Glutamatergic neuron (in vitro differentiated cells): ENCODE measurements around the gene NDST1. TPM values are rescaled to one million over a fixed set of nuclear protein-coding genes. Genes with fewer than 3 reads are reported as not detected.

Source experiments
- DNase-seq: peaks from one replicate; pipeline ENCODE4 v3.0.0; 2022
- H3K27ac Mint-ChIP-seq: one replicate; pipeline ENCODE4 v1.8.0; 2020; ENCODE audit warnings: mild to moderate bottlenecking, mixed read lengths, inconsistent platforms; ENCODE audit not compliant: unreplicated experiment
- H3K27me3 Mint-ChIP-seq: one replicate; pipeline ENCODE4 v1.8.0; 2020; ENCODE audit warnings: mild to moderate bottlenecking, moderate library complexity, mixed read lengths, inconsistent platforms; ENCODE audit not compliant: unreplicated experiment
- H3K36me3 Mint-ChIP-seq: one replicate; pipeline ENCODE4 v1.8.0; 2020; ENCODE audit warnings: mild to moderate bottlenecking, mixed read lengths, inconsistent platforms; ENCODE audit not compliant: unreplicated experiment
- H3K4me1 Mint-ChIP-seq: one replicate; pipeline ENCODE4 v1.8.0; 2020; ENCODE audit warnings: mild to moderate bottlenecking, low read depth, mixed read lengths, inconsistent platforms; ENCODE audit not compliant: unreplicated experiment
- H3K4me3 Mint-ChIP-seq: one replicate; pipeline ENCODE4 v1.8.0; 2020; ENCODE audit warnings: mild to moderate bottlenecking, mixed read lengths, inconsistent platforms; ENCODE audit not compliant: unreplicated experiment
- H3K9me3 Mint-ChIP-seq: one replicate; pipeline ENCODE4 v1.8.0; 2020; ENCODE audit warnings: mild to moderate bottlenecking, moderate library complexity, mixed read lengths, inconsistent platforms; ENCODE audit not compliant: unreplicated experiment
- total RNA-seq: library from RNA; stranded (reverse); fragmentation: NEBNext Ultra II Directional; extraction: Animal tissue kit (Norgen Biotek cat#: 25700); gene quantifications from one replicate; pipeline ENCODE4 v1.2.1, GENCODE V29; 2021; ENCODE audit not compliant: unreplicated experiment
- TF ChIP-seq, protein P1 (sequence below): fragments of 200-600 bp; sonication (generic); IDR thresholded peaks from one replicate; pipeline ENCODE4 v1.5.0; 2021; ENCODE audit not compliant: partially characterized antibody, unreplicated experiment

Gene NDST1
- total RNA-seq, 1 donor from 2014 or later: 160 TPM

DNA sequence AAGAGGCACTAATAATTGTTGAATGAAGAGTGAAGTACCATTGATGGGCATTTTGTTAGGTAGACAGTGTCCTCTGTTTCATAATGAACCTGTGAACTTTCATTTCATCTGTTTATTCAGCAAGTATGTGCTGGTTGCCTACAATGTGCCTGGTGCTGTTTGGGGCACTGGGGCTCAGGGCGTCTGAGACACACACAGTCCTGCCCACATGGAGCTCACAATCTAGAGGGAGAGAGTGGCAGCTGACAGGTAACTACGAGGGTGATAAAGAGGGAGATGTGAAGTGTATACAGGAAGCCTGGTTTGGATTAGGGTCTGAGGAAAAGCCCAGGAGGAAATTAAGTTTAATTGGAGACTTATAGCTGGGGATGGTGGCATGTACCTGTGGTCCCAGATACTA is 28.5 kb upstream of the NDST1 start:
- TF ChIP-seq, protein P1, sequence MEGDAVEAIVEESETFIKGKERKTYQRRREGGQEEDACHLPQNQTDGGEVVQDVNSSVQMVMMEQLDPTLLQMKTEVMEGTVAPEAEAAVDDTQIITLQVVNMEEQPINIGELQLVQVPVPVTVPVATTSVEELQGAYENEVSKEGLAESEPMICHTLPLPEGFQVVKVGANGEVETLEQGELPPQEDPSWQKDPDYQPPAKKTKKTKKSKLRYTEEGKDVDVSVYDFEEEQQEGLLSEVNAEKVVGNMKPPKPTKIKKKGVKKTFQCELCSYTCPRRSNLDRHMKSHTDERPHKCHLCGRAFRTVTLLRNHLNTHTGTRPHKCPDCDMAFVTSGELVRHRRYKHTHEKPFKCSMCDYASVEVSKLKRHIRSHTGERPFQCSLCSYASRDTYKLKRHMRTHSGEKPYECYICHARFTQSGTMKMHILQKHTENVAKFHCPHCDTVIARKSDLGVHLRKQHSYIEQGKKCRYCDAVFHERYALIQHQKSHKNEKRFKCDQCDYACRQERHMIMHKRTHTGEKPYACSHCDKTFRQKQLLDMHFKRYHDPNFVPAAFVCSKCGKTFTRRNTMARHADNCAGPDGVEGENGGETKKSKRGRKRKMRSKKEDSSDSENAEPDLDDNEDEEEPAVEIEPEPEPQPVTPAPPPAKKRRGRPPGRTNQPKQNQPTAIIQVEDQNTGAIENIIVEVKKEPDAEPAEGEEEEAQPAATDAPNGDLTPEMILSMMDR: no peak
- no peak overlapping the region for H3K4me3 Mint-ChIP-seq
- peaks cover 4% of the 10 kb centered on the region for H3K27me3 Mint-ChIP-seq
- DNase-seq: no peak
- peaks cover 9% of the 10 kb centered on the region for H3K4me1 Mint-ChIP-seq
- H3K27ac Mint-ChIP-seq: no peak overlapping the region
- H3K9me3 Mint-ChIP-seq: peaks cover 1% of the 10 kb centered on the region
- H3K36me3 Mint-ChIP-seq: no peaks in the 10 kb centered on the region

DNA sequence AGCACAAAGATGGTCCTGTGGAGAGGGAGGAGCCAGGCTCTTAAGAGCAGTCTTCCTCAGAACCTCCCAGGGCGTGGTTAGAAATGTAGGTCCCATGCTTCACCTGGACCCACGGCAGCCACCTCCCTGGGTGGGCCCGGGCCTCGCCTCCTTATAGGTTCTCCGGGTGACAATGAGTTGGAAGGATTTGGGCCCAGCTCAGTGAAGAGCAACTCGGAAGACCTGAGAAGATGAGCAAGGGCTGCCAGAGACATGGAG is 26.3 kb upstream of the NDST1 start:
- Mint-ChIP-seq H3K27me3 (peaks cover 8% of the 10 kb centered on the region), H3K27ac (no peak overlapping the region), H3K4me1 (peaks cover 10% of the 10 kb centered on the region), H3K9me3 (peaks cover 7% of the 10 kb centered on the region), H3K4me3 (no peak overlapping the region), H3K36me3 (no peaks in the 10 kb centered on the region)
- TF ChIP-seq, protein P1: no peak
- no peak for DNase-seq

DNA sequence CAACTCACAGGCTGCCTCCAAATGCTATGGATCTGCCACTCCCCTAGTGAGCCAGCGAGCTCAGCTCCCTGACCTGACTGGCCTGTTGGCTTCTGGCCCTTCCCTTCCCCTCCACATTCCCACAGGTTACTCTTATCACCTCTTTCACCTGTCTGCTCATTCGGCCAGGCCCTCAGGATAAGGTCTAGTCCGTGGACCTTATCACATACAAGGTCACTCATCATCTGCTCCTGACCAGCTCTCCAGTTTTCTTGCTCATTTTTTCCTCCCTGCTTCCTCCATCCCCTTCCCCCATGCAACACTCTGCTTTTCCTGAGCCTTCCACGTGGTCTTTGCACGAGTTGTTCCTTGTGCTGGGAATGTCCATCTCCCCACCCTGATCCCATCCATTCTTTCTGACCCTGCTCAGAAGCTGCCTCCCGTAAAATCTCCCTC is 25.9 kb upstream of the NDST1 start:
- no peak overlapping the region for H3K27ac Mint-ChIP-seq
- H3K27me3 Mint-ChIP-seq: peaks cover 8% of the 10 kb centered on the region
- H3K4me1 Mint-ChIP-seq: peaks cover 10% of the 10 kb centered on the region
- H3K36me3 Mint-ChIP-seq: no peaks in the 10 kb centered on the region
- H3K4me3 Mint-ChIP-seq: no peak overlapping the region
- TF ChIP-seq, protein P1: no peak
- peaks cover 8% of the 10 kb centered on the region for H3K9me3 Mint-ChIP-seq
- DNase-seq: no peak

DNA sequence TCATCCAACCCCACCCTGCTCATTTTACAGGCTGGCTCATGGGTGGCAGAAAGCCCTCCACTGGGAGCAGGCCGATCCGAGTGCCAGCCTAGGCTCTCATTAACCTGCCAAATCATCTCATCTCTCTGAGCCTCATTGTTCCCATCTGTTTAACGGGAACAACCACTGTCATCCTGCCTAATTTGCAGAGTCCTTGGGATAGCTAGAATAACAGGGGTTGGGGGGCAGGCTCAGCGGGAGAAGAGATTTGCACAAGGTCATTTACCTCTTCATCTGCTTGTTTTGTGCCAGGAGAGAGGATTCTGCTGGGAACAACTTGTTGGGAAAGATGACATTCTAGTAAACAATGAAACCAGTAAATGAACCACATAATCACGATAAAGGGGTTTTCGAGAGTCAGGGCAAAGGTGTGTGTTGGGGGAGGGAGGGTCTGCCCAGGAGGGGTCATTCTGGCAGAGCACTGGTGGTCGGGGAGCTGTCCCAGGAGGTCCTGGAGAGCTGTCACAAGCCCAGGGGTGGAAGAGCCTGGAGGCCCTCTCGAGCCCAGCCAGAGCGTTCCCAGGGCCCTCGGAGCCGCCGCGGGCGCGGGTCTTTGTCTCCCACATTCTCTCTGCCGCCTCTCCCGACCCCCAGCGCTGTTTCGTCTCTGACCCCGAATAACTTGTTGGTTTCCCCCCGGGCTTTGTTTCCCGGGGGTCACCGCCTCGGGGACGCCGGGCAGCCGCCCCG is 22.8 kb upstream of the NDST1 start:
- Mint-ChIP-seq H3K36me3 (no peaks in the 10 kb centered on the region), H3K27ac (peak overlapping the region; percentile 96), H3K27me3 (peaks cover 22% of the 10 kb centered on the region), H3K4me1 (peaks cover 37% of the 10 kb centered on the region), H3K9me3 (peaks cover 17% of the 10 kb centered on the region), H3K4me3 (peak overlapping the region; percentile 92)
- no peak for DNase-seq
- TF ChIP-seq, protein P1: no peak

DNA sequence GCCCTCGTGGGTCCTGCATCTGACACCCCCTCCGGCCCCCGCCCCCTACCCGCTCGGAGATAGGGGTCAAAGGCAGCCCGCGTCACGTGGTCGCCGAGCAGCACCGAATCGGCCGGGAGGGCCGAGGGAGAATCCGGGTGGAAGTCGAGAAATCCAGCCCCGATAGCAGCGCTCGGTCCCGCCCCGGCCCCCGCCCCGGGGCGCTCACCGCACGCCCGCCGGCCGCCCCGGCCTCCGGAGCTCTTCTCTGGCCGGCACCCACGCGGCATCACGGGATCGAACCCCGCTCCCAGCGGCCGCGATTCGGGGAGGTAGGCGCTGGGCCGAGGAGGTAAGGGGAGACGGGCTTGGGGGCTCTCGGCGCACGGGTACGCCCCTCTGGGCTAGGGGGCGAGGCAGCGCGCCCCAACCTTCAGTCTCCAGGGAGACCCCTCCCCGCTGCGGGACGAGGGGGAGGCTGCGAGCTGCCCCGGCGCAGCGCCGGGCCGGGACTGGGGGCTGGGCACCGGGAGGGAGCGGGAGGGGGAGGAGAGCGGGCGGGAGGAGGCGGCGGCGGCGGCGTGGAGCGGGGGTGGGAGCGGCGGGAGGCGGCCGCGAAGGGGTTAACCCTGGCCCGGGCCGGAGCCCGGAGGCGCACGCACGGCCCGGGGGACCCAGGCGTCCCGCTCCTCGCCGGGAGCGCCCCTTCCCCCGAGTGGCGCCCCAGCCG is 22.1 kb upstream of the NDST1 start:
- Mint-ChIP-seq H3K4me3 (peak overlapping the region; percentile 60), H3K27ac (no peak overlapping the region), H3K36me3 (no peaks in the 10 kb centered on the region), H3K27me3 (peaks cover 21% of the 10 kb centered on the region), H3K9me3 (peaks cover 17% of the 10 kb centered on the region), H3K4me1 (peaks cover 44% of the 10 kb centered on the region)
- TF ChIP-seq, protein P1: no peak
- peak; percentile 83 for DNase-seq
